CD4-positive, alpha-beta T cell treated with Interleukin-10 for 1 hour (primary cell): ENCODE measurements around the gene C11orf21.

Experiments used
- DNase-seq: peaks from one replicate; pipeline ENCODE4 v3.0.0-alpha.2; 2020

Gene C11orf21

DNA sequence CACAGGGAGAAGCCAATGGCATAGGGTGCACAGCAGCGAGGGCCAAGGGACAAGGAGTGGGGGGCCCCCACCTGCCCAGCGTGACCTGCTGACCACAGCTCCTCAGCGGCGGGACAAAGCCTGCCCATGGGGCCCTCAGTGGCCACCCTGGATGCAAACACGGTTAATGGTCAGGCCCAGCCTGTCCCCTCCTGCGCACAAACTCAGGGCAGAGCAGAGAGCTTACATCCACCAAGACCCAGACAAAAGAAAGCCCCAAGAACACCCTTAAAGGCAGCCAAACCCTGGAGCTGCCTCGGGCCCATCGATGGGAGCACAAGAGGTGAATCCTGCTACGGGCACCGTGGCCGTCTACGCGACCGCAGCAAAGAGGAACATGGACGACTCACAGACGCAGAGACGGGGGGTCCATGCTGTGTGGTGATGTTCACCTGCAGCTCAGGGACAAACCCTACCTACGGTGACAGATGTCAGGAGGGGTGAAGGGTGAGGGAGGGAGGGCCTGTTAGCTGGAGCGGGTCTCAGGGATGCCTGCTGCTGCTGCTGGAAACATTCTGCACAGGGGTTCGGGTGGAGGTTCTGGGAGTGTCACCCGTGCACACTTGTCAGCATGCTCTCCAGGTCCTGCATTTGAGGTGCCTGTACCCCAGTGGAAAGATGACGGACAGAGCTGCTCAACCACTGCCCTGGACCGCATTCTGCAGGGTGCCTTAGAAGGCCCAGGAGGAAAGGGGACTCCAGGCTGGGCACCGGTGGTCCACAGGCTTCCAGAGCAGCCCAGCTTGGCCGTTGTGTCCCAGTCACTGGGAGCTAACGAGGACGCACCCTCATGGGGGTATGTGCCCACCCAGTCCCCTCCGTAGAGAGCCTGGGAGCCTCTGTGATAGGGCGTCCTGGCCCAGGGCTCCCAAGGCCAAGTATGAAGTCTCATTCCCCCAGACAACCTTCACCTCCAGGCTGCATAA lies 42.9 kb downstream of the C11orf21 start:
- no peak for DNase-seq

DNA sequence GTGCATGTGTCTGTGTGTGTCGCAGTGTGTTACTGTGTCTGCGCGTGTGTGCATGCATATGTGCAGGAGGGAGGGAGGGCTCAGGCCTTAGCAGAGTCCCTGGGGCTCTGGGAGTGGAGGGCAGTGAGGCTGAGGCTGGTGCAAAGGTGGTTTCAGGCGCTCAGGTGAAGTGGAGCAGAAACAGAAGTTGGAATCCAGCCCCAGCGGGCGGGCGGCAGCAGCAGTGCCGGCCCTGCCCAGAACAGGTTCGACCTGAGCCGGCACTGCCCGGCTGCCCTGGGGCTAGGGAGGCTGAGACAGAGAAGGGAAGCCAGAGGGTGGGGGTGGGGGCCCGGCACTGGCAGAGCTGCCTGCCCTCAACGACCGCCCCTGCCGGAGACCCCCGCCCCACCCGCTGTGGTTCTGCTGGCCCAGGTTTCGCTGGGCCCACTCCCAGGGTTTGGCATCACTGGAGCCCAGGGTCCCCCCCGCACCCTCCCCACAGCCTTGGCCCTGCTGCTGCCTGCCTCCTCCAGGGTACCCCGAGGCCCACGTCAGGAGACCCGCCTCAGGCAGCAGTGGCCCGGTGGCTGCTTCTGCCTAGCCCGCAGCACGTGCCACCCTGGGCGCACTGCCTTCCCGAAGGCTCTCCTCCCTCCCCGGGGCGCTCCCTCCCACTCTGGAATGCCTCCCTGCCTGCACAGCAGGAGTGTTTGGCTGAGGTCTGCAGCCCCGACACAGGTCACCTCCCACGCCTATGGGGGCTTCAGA lies 44.6 kb downstream of the C11orf21 start:
- no peak for DNase-seq

- DNase-seq: no peak
These were observed 45.3 kb downstream of the C11orf21 start for GRCh38 chr11:2256293-2256913.

DNA sequence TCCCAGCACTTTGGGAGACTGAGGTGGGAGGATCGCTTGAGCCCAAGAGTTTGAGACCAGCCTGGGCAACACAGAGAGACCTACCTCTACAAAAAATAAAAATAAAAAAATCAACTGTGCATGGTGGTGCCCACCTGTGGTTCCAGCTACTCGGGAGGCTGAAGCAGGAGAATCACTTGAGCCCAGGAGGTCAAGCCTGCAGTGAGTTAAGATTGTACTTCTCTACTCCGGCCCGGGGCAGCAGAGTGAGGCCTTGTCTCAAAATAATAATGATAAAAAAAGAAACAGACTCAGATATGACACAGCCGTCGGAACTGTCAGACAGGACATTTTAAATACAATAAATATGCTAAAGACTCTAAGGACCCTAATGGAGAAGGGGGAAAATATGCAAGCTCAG lies 49.7 kb downstream of the C11orf21 start:
- DNase-seq: no peak

- DNase-seq: no peak
These were observed 50.6 kb downstream of the C11orf21 start for GRCh38 chr11:2251138-2251537.

GRCh38 chr11:2250485-2250884 lies 51.2 kb downstream of the C11orf21 start:
- no peak for DNase-seq

DNA sequence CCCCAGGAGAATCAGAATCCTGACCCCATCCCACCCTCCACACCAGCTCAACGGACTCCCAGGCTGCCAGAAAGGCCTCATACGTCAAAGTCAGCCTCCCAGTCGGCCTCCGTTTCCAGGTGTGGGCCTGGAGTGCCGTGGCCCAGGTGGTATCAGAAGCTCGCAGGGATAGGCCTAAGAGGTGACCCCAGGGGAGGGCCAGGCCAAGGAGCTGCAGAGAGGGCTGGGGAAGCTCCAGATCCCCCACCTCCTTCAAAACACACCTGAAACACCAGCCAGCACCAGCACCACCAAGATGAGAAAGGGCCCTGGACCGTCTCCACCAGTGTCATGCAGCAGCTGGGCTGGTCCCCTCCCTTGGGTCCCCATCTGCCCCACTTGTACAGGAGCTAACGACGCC lies 51.7 kb downstream of the C11orf21 start:
- no peak for DNase-seq

DNA sequence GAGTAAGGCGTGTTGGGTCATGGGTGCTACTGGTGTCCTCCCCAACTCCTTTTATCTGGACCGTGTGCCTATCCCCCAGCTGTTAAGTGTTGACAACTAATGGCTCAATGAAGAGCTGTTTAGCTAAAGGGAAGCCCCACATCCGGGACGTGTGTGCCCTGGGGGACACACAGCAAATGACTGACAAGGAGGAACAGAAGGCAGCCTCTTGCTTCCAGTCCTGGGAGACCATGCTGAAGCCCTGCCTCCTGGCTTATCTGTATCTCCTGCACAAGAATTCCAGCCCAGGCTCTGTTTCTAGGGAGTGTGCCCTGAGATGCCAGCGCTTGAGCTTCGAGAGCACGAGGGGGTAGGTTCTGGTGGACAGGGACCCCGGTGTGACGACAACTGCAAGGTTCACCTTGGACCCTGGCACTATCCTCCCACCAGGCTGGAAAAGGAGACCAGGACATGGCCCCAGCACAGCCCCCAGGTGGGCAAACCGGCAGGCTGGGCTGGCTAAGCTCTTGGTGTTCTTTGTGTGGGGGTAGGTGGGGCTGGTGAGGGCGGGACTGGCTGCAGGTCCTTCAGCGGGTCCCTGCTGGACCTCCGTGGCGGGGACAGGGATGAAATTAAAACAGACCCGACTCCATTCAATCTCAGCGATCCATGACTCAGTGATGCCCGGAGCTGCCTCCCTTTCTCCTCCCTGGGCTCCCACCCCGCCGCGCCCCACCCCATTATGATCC lies 52.4 kb downstream of the C11orf21 start:
- DNase-seq: no peak

DNA sequence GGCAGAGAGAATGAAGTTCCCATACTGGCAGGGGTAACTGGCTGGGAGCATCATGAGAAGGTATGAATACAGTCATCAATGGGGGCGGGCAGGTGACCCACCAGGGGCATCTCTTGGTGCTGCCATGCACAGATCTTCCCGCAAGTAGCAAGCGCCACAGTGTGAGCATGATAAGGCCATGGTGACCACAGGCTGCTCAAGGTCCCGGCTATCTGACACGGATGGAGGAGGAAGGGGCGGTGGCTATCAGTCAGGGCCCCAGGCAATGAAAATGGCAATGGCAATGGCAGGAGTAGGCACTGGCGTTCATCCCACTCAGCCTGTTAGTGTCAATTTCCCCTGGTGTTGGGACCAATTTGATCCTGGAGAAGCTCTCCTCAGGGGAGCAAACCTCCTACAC lies 53.0 kb downstream of the C11orf21 start:
- no peak for DNase-seq

- DNase-seq: no peak
These were observed 53.5 kb downstream of the C11orf21 start for GRCh38 chr11:2248242-2248641.

DNA sequence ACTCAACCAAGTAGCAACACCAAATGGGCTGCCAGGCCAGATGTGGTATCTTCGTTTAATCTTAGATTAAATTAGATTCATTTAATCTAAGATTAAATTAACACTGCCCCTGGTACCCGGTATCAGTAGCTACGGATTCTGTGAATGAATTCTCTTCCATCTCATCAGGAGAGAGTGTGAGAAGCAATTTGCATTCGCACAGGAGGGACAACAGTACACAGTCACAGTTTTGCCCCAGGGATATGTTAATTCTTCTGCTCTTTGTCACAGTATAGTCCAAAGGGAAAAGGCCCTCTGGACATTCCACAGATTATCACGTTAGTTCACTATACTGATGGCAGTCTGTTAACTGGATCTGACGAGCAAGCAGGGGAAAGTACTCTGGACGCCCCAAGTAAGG lies 54.2 kb downstream of the C11orf21 start:
- DNase-seq: no peak
